Vagina (tissue), 2 donors: ENCODE measurements around the gene ANKS1B.

Experiments used
- POLR2A ChIP-seq, 2 donors: fragments of 450-650 bp; IDR thresholded peaks; one replicate each; pipeline ENCODE4 v1.6.1; 2017; ENCODE audit warnings: antibody characterized with exemption in 2 of 2, mild to moderate bottlenecking in 2 of 2, moderate library complexity in 2 of 2
- POLR2AphosphoS5 ChIP-seq, 2 donors: sonication (generic); formaldehyde crosslinking; IDR thresholded peaks; one replicate each; pipeline ENCODE4 v1.9.0; 2017; ENCODE audit warnings: antibody characterized with exemption in 2 of 2, mild to moderate bottlenecking in 2 of 2, low read depth in 1 of 2; ENCODE audit not compliant: insufficient read depth in 1 of 2
- TF ChIP-seq, protein P1 (sequence below), 3 experiments: fragments of 450-650 bp in 2 of 3; fragments of 200-600 bp in 1 of 3; sonication (generic) in 1 of 3; IDR thresholded peaks; one replicate each; pipeline ENCODE4 v1.5.1; 2017 to 2019; ENCODE audit warnings: antibody characterized with exemption in 3 of 3, mild to moderate bottlenecking in 2 of 3, moderate library complexity in 2 of 3

DNA sequence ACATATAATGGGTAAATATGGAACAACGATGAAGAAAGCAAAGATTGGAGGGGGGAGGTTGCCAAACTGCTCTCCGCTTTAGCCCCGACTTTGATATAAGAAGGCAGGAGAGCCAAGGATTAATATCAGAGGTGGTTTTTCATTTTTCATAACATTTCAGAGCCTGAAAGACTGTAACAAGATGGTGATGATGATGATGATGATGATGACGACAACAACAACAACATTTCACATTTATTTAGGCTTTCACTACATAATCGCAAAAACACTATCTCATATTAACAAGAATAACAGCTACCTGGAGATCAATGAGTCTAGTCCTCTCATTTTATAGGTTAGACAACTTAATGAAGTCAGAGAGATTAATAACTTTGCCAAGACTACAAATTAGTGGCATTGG, 86.1 kb downstream of the ANKS1B start:
- TF ChIP-seq, protein P1, sequence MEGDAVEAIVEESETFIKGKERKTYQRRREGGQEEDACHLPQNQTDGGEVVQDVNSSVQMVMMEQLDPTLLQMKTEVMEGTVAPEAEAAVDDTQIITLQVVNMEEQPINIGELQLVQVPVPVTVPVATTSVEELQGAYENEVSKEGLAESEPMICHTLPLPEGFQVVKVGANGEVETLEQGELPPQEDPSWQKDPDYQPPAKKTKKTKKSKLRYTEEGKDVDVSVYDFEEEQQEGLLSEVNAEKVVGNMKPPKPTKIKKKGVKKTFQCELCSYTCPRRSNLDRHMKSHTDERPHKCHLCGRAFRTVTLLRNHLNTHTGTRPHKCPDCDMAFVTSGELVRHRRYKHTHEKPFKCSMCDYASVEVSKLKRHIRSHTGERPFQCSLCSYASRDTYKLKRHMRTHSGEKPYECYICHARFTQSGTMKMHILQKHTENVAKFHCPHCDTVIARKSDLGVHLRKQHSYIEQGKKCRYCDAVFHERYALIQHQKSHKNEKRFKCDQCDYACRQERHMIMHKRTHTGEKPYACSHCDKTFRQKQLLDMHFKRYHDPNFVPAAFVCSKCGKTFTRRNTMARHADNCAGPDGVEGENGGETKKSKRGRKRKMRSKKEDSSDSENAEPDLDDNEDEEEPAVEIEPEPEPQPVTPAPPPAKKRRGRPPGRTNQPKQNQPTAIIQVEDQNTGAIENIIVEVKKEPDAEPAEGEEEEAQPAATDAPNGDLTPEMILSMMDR (IDR thresholded peaks at IDR 0.05) = no peak
- TF ChIP-seq POLR2AphosphoS5 (IDR thresholded peaks at IDR 0.05; ENCODE audit: insufficient read depth in 1 of 2, low read depth in 1 of 2) (no peak), POLR2A (IDR thresholded peaks at IDR 0.05) (no peak)
